ENCODE measurements around the gene CACNA2D3. TPM values are rescaled to one million over a fixed set of nuclear protein-coding genes. Genes with fewer than 3 reads are reported as not detected.

The CACNA2D3 gene
- polyA plus RNA-seq, 3 donors = 1.2 to 1.9 (median 1.7) TPM

DNA sequence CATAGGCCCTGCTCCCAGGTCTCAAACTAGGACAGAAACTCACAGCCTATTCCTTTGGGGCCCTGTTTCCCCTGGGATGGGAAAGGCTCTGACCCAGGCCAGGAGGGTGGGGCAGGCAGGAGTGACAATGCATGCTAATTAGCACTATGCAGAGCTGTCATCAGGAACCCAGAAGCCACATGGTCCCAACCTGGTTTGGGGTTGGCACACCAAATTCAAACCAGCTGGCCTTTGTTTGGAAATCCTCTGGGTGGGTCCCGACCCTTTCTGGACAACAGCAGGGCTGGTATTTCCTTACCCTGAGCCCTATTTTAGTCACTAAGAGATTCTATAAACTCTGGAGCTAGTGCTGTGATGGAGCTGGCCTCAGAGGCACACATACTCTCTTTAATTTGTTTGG lies 639.3 kb downstream of the CACNA2D3 start:
- no peak for DNase-seq (ENCODE audit: extremely low read depth in 1 of 11, low read depth in 9 of 11, low spot score in 4 of 11)

DNA sequence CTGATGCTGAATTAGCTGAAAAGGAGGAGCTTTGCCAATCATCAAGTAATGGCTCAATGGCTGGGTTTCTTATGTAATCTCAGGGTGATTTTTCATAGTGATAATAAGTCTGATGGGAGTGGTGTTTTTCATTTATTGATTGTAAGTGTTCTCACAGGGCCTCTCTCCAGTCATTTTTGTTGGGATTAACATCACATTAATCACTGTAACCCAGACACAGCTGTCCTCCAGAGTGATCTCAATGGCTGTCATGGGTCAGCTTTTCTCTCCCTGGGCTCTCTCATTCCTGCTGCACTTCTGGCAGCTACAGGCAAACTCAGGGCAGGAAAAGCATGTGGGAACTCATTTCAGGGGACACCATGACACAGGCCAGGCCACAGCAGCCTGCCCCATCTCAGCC lies 642.6 kb downstream of the CACNA2D3 start:
- DNase-seq (ENCODE audit: extremely low read depth in 1 of 11, low read depth in 9 of 11, low spot score in 4 of 11) = no peak

DNA sequence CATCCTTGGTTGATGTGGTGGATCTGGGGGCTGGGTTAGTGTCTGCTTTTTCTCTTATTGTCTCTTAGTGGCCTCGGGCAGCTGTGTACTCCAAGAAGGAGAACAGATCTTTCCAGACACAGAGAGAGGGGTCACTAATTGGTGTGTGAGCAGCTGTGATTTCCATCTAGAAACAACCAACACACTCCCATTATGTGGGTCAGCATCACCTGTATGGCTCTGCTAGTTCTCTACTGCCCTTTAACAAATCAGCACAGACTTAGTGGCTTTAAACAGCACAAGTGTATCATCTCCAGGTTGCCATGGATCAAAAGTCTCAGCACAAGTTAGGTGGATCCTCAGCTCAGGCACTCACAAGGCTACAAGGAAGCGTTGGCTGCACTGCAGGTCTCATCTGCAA lies 648.7 kb downstream of the CACNA2D3 start:
- no peak for DNase-seq (ENCODE audit: extremely low read depth in 1 of 11, low read depth in 9 of 11, low spot score in 4 of 11)

DNA sequence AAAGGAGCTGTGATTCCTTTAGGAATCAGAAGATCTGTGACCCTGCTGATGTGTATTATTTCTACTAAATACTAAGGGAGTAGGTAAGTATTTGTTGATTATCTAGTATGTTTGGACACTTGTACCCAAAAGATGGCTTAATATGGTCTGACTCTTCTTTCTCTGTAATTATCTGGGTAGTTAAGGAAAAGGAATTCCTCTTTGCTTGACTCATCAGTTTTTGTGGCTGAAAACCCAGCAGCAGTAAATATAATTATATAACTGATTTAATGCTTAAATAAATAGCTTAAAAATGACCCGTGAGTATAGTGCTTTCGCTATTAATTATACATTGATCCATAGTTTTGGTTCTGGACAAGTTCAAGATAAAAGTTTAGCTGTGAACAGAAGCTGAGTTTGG lies 649.7 kb downstream of the CACNA2D3 start:
- no peak for DNase-seq (ENCODE audit: extremely low read depth in 1 of 11, low read depth in 9 of 11, low spot score in 4 of 11)

- DNase-seq (ENCODE audit: extremely low read depth in 1 of 11, low read depth in 9 of 11, low spot score in 4 of 11) = no peak
Observed at GRCh38 chr3:54772746-54773145, 650.4 kb downstream of the CACNA2D3 start.

DNA sequence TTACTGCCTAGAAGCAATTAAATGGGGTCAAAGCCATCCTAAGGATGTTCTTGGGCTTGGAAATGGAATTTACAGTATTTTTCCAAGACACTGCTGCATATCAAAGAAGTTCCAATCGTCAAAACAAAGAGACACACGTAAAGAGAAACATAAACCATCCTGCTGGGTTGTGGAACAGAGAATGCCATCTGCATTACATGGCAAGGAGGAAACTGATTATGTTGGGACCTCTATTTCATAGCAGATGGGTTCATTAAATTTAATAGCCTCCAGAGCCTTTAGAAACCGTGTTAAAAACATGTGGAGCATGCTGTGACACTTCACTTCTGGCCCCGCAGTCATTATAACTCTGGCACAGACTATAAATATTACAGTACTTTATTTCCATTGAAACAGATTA lies 650.9 kb downstream of the CACNA2D3 start:
- DNase-seq (ENCODE audit: extremely low read depth in 1 of 11, low read depth in 9 of 11, low spot score in 4 of 11) = no peak

DNA sequence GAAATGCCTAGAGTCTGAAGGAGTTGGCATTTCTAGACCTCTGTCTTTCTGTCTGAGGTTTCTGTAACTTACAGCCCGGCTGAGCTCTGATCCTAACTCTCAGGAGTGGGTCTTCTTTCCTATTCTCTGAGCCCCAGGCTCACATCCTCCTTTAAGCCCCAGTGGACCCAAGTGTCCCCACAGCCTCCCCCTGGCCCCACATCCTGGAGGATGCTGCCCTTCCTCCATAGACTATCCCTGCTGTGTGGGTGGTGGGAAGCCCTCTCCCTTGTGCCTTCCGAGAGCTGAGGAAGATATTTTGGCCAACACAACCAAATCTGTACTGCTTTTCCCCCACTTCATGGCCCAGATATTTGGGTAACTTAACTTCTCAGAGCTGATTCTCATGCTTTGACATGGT lies 654.2 kb downstream of the CACNA2D3 start:
- DNase-seq (ENCODE audit: extremely low read depth in 1 of 11, low read depth in 9 of 11, low spot score in 4 of 11) = no peak

GRCh38 chr3:54777141-54777540 lies 654.8 kb downstream of the CACNA2D3 start:
- no peak for DNase-seq (ENCODE audit: extremely low read depth in 1 of 11, low read depth in 9 of 11, low spot score in 4 of 11)

GRCh38 chr3:54780336-54780735 lies 658.0 kb downstream of the CACNA2D3 start:
- DNase-seq (ENCODE audit: extremely low read depth in 1 of 11, low read depth in 9 of 11, low spot score in 4 of 11) = no peak

- DNase-seq (ENCODE audit: extremely low read depth in 1 of 11, low read depth in 9 of 11, low spot score in 4 of 11) = no peak
Observed at GRCh38 chr3:54781728-54782127, 659.4 kb downstream of the CACNA2D3 start.

DNA sequence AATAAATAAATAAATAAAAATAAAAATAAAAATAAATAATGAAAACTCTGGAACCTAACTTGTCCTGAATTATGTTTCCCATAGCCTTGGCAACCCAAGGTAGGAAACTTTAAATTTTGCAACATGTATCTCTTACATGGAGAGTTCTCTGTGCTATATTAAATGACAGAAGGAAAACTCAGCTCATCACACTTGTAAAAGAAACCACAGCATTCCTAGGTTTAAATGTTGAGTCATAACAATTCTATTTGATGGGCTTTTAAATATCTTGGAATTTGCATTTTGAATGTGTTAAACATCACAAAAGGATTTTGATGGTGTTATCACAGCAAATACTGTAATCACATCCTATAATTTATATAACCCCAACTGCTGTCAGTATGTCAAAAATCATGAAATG lies 661.3 kb downstream of the CACNA2D3 start:
- no peak for DNase-seq (ENCODE audit: extremely low read depth in 1 of 11, low read depth in 9 of 11, low spot score in 4 of 11)

GRCh38 chr3:54784021-54784420 lies 661.7 kb downstream of the CACNA2D3 start:
- DNase-seq (ENCODE audit: extremely low read depth in 1 of 11, low read depth in 9 of 11, low spot score in 4 of 11) = no peak

GRCh38 chr3:54785976-54786375 lies 663.6 kb downstream of the CACNA2D3 start:
- DNase-seq (ENCODE audit: extremely low read depth in 1 of 11, low read depth in 9 of 11, low spot score in 4 of 11) = no peak

GRCh38 chr3:54790051-54790450 lies 667.7 kb downstream of the CACNA2D3 start:
- no peak for DNase-seq (ENCODE audit: extremely low read depth in 1 of 11, low read depth in 9 of 11, low spot score in 4 of 11)

GRCh38 chr3:54791501-54792156 lies 669.3 kb downstream of the CACNA2D3 start:
- DNase-seq (ENCODE audit: extremely low read depth in 1 of 11, low read depth in 9 of 11, low spot score in 4 of 11) = no peak

GRCh38 chr3:54792584-54792983 lies 670.2 kb downstream of the CACNA2D3 start:
- no peak for DNase-seq (ENCODE audit: extremely low read depth in 1 of 11, low read depth in 9 of 11, low spot score in 4 of 11)

DNA sequence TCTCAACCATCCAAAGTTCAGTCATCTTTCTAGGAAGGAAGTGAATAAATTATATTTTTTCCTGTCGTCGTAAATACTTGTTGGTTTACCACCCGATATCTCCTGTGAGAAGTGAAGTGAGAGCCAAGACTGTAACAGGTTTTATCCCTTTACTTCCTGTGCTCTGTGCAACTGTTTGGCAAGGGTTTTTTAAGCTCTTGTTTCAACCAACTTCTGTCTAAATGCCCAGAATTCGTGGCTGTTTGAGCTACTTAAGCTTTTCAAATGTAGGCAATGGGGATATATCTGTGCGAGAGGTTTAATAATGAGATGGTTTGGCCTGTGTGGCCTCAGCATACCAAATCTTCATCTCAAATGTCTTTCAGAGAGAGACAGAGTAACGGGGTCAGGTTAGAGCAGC lies 670.8 kb downstream of the CACNA2D3 start:
- DNase-seq (ENCODE audit: extremely low read depth in 1 of 11, low read depth in 9 of 11, low spot score in 4 of 11) = no peak

- DNase-seq (ENCODE audit: extremely low read depth in 1 of 11, low read depth in 9 of 11, low spot score in 4 of 11) = no peak
Observed at GRCh38 chr3:54797111-54797510, 674.8 kb downstream of the CACNA2D3 start.

GRCh38 chr3:54800478-54800877 lies 678.1 kb downstream of the CACNA2D3 start:
- DNase-seq (ENCODE audit: extremely low read depth in 1 of 11, low read depth in 9 of 11, low spot score in 4 of 11) = no peak

- no peak for DNase-seq (ENCODE audit: extremely low read depth in 1 of 11, low read depth in 9 of 11, low spot score in 4 of 11)
Observed at GRCh38 chr3:54801977-54802376, 679.6 kb downstream of the CACNA2D3 start.

- no peak for DNase-seq (ENCODE audit: extremely low read depth in 1 of 11, low read depth in 9 of 11, low spot score in 4 of 11)
Observed at GRCh38 chr3:54810401-54810800, 688.0 kb downstream of the CACNA2D3 start.

GRCh38 chr3:54814224-54814623 lies 691.9 kb downstream of the CACNA2D3 start:
- DNase-seq (ENCODE audit: extremely low read depth in 1 of 11, low read depth in 9 of 11, low spot score in 4 of 11) = no peak

Measured in renal cortex interstitium (tissue), 11 donors.